KMS-11 (cell line): ENCODE results near the gene ACER2.

Source experiments
- H2AFZ ChIP-seq: fragments of 200-600 bp; sonication (generic); 2 replicates; pipeline ENCODE4 v1.6.1; 2016; ENCODE audit warnings: antibody characterized with exemption, mixed run types, low read depth
- H3K27ac ChIP-seq: fragments of 200-600 bp; sonication (generic); 2 replicates; pipeline ENCODE4 v1.6.1; 2016; ENCODE audit warnings: mild to moderate bottlenecking, mixed run types
- H3K27me3 ChIP-seq: fragments of 200-600 bp; sonication (generic); 2 replicates; pipeline ENCODE4 v1.6.1; 2017; ENCODE audit warnings: mild to moderate bottlenecking, low read depth, mixed run types, moderate library complexity; ENCODE audit not compliant: insufficient read depth
- H3K36me3 ChIP-seq: fragments of 200-600 bp; sonication (generic); 2 replicates; pipeline ENCODE4 v1.6.1; 2017; ENCODE audit warnings: mild to moderate bottlenecking, mixed run types; ENCODE audit not compliant: insufficient read depth
- H3K4me1 ChIP-seq: fragments of 200-600 bp; sonication (generic); 2 replicates; pipeline ENCODE4 v1.6.1; 2016; ENCODE audit warnings: mild to moderate bottlenecking, low read depth, mixed run types; ENCODE audit not compliant: poor library complexity, severe bottlenecking
- H3K4me2 ChIP-seq: fragments of 200-600 bp; sonication (generic); 2 replicates; pipeline ENCODE4 v1.7.0; 2016; ENCODE audit warnings: mild to moderate bottlenecking, mixed run types
- H3K4me3 ChIP-seq: fragments of 200-600 bp; sonication (generic); IDR thresholded peaks from 2 replicates; pipeline ENCODE4 v1.6.1; 2017; ENCODE audit warnings: low read depth, low read length, mixed read lengths; ENCODE audit not compliant: insufficient read depth
- H3K79me2 ChIP-seq: fragments of 200-600 bp; sonication (generic); 2 replicates; pipeline ENCODE4 v1.6.1; 2016; ENCODE audit warnings: low read depth, mixed run types; ENCODE audit not compliant: insufficient read depth
- H3K9ac ChIP-seq: fragments of 200-600 bp; sonication (generic); 2 replicates; pipeline ENCODE4 v1.6.1; 2016; ENCODE audit warnings: mild to moderate bottlenecking, mixed run types
- H4K20me1 ChIP-seq: fragments of 200-600 bp; sonication (generic); 2 replicates; pipeline ENCODE4 v1.6.1; 2016; ENCODE audit warnings: mild to moderate bottlenecking, mixed run types; ENCODE audit not compliant: insufficient read depth
- CTCF ChIP-seq: fragments of 200-600 bp; sonication (generic); conservative IDR thresholded peaks from 2 replicates; pipeline ENCODE4 v1.6.1; 2017; ENCODE audit warnings: low read depth, mild to moderate bottlenecking, antibody characterized with exemption, low read length, moderate library complexity, mixed read lengths

ACER2 gene

GRCh38 chr9:19408693-19409400 is at the start of gene ACER2:
ACER2 (plus strand) TSS chr9:19409009; CDS start chr9:19409085, 76 bp downstream.
- Histone ChIP-seq H3K36me3 (no peaks in the 10 kb centered on the region), H3K27me3 (no peaks in the 10 kb centered on the region), H3K9ac (peak within 1 kb of the TSS; percentile 51; the same call in 1 of the 2 replicates), H2AFZ (peak within 1 kb of the TSS; percentile 87), H3K4me3 (no peak within 1 kb of the TSS), H4K20me1 (no peaks in the 10 kb centered on the region), H3K79me2 (no peaks in the 10 kb centered on the region), H3K27ac (no peak within 1 kb of the TSS), H3K4me1 (peaks cover 15% of the 10 kb centered on the region), H3K4me2 (peak within 1 kb of the TSS; percentile 98)
- no peak for TF ChIP-seq CTCF

- H3K4me2 ChIP-seq = no peak overlapping the region
- H3K36me3 ChIP-seq = no peaks in the 10 kb centered on the region
- no peak overlapping the region for H3K4me3 ChIP-seq
- no peaks in the 10 kb centered on the region for H3K27me3 ChIP-seq
- no peaks in the 10 kb centered on the region for H3K79me2 ChIP-seq
- H2AFZ ChIP-seq = no peak overlapping the region
- no peak overlapping the region for H3K9ac ChIP-seq
- no peak for TF ChIP-seq CTCF
- no peaks in the 10 kb centered on the region for H3K4me1 ChIP-seq
- H3K27ac ChIP-seq = no peak overlapping the region
- H4K20me1 ChIP-seq = no peaks in the 10 kb centered on the region
These were observed 39.7 kb upstream of the ACER2 start for GRCh38 chr9:19369107-19369506.

GRCh38 chr9:19371942-19372341 is 36.9 kb upstream of the ACER2 start:
- no peak for TF ChIP-seq CTCF
- Histone ChIP-seq H3K27me3 (no peaks in the 10 kb centered on the region), H4K20me1 (peaks cover 6% of the 10 kb centered on the region; the same call in 1 of the 2 replicates), H3K79me2 (peaks cover 5% of the 10 kb centered on the region; the same call in 1 of the 2 replicates), H3K9ac (no peak overlapping the region), H3K4me3 (no peak overlapping the region), H3K36me3 (peaks cover 9% of the 10 kb centered on the region), H3K27ac (no peak overlapping the region), H2AFZ (no peak overlapping the region), H3K4me2 (no peak overlapping the region), H3K4me1 (peaks cover 4% of the 10 kb centered on the region)

GRCh38 chr9:19372567-19372966 is 36.2 kb upstream of the ACER2 start:
- H3K36me3 ChIP-seq = peaks cover 16% of the 10 kb centered on the region
- no peak overlapping the region for H3K4me2 ChIP-seq
- no peak overlapping the region for H3K27ac ChIP-seq
- H3K4me3 ChIP-seq = no peak overlapping the region
- H3K27me3 ChIP-seq = no peaks in the 10 kb centered on the region
- H3K9ac ChIP-seq = no peak overlapping the region
- H4K20me1 ChIP-seq = peaks cover 11% of the 10 kb centered on the region
- H2AFZ ChIP-seq = no peak overlapping the region
- peaks cover 11% of the 10 kb centered on the region for H3K79me2 ChIP-seq
- peaks cover 9% of the 10 kb centered on the region for H3K4me1 ChIP-seq
- no peak for TF ChIP-seq CTCF
